ENCODE data around the gene RPL10. TPM values are rescaled to one million over a fixed set of nuclear protein-coding genes. Genes with fewer than 3 reads are reported as not detected.
"Not testable (repeated sequence)": the region's sequence is repeated elsewhere in the genome, so short reads cannot be mapped to it uniquely, and the experiment has no call there.

The RPL10 gene
- total RNA-seq, 1 experiment from 2014 or later: 4,201 TPM

GRCh38 chrX:154389812-154390747 is 8.1 kb upstream of the RPL10 start:
- H3K27ac ChIP-seq; DNase-seq (ENCODE audit: low read depth in 1 of 2, low spot score in 2 of 2); H3K4me1 ChIP-seq (replicated peaks); H3K9me3 ChIP-seq (replicated peaks); H3K36me3 ChIP-seq; H3K27me3 ChIP-seq (replicated peaks); H3K4me3 ChIP-seq: not testable (repeated sequence)

- H3K4me1 ChIP-seq (replicated peaks): peaks cover 16% of the 10 kb centered on the region
- H3K27me3 ChIP-seq (replicated peaks); H3K4me3 ChIP-seq; DNase-seq (ENCODE audit: low read depth in 1 of 2, low spot score in 2 of 2); H3K9me3 ChIP-seq (replicated peaks); H3K27ac ChIP-seq: not testable (repeated sequence)
- H3K36me3 ChIP-seq: peaks cover 31% of the 10 kb centered on the region
Measured at GRCh38 chrX:154396363-154396762, 1.8 kb upstream of the RPL10 start.

DNA sequence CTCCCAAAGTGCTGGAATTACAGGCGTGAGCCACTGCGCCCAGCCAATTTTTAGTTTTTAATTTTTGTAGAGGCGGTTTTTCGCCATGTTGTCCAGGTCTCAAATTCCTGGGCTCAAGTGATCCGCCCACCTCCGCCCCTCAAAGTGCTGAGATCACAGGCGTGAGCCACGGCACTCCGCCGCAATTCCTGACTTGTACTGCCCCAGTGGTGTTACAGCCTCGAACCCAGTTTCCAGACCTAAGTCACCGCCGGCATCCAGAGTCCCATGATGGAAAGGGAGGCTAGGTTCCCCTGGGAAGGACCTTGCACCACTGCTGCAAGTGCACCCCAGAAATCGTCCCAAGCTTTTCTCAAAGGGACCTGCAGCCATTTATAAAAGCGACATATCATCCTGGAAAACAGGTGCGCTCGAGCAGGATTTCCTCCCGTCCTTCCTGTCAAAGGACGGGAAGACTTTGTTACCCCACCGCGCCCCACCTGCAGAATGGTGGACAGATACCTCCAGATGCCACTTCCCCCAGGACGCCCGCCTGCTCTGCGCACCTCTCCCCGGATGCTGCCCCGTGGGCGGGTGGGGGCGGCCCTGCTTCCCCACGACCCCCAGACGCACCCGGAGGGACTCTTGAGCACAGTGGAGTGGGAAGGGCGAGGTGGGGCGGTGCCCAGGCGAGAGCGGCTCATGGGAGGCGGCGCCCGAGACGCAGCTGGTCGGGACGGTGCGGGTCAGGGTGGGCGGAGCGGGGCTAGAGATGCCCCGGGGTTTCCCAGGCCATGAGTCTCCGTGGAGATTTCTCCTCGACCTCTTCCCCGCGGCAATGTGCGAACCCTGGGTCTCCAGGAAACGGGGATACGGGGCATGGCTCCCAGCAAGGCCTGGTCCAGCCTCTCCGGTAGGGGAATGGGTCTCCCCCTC is 947 bp upstream of the RPL10 start:
- H3K27ac ChIP-seq: peak overlapping the region; percentile 97
- DNase-seq (ENCODE audit: low read depth in 1 of 2, low spot score in 2 of 2): peak in 1 of 2 experiments; percentile 71
- H3K9me3 ChIP-seq (replicated peaks): no peaks in the 10 kb centered on the region
- no peaks in the 10 kb centered on the region for H3K27me3 ChIP-seq (replicated peaks)
- H3K4me3 ChIP-seq: peak overlapping the region; percentile 58
- peaks cover 40% of the 10 kb centered on the region for H3K36me3 ChIP-seq
- peaks cover 16% of the 10 kb centered on the region for H3K4me1 ChIP-seq (replicated peaks)

DNA sequence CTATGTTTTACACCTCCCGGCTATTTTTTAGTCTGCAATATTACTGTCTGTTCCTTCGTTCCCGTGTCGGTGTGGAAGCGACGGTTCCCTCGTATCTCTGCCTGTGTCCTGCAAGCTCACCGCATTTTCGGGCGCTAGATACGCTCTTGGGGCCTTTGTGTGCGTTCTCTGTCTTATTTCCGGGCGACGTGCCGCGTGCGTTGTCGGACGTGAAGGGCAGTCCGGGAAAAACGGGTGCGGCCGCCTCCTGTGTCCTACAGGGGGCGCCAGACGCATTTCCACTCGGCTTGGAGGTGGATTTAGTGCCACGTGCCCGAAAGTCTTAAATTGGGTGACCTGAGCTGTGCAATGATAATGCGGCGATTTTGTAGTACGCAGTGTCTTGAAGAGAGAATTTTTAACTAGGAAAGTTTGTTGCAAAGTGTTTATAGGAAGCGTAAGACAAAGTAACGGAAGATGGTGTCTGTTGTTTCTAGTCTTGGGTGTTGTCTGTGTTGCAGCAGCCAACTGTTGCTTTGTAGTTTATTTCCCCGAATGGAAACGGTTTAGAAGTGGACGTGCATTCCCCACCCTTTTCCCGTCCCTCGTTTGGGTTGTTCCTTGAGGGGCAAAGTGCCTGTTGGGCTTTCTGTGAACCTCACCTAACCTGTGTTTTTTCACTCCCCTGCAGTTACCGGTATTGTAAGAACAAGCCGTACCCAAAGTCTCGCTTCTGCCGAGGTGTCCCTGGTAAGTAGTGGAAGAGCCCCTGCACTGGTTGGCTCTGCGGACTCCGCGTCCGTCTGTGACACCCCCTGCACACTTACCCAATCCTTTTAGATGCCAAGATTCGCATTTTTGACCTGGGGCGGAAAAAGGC is 720 bp downstream of the RPL10 start:
- Histone ChIP-seq H3K27ac (peak overlapping the region; percentile 97), H3K36me3 (peaks cover 41% of the 10 kb centered on the region), H3K9me3 (replicated peaks) (no peaks in the 10 kb centered on the region), H3K27me3 (replicated peaks) (no peaks in the 10 kb centered on the region), H3K4me3 (peak overlapping the region; percentile 58), H3K4me1 (replicated peaks) (peaks cover 16% of the 10 kb centered on the region)
- DNase-seq (ENCODE audit: low read depth in 1 of 2, low spot score in 2 of 2): peak; percentile 77 to 79

GRCh38 chrX:154399527-154400368 is 1.6 kb downstream of the RPL10 start:
- peak overlapping the region; percentile 58 for H3K4me3 ChIP-seq
- peak overlapping the region; percentile 97; the same call in 1 of the 2 replicates for H3K27ac ChIP-seq
- H3K36me3 ChIP-seq: peaks cover 41% of the 10 kb centered on the region
- H3K9me3 ChIP-seq (replicated peaks): no peaks in the 10 kb centered on the region
- DNase-seq (ENCODE audit: low read depth in 1 of 2, low spot score in 2 of 2): no peak
- no peaks in the 10 kb centered on the region for H3K27me3 ChIP-seq (replicated peaks)
- H3K4me1 ChIP-seq (replicated peaks): peaks cover 16% of the 10 kb centered on the region

DNA sequence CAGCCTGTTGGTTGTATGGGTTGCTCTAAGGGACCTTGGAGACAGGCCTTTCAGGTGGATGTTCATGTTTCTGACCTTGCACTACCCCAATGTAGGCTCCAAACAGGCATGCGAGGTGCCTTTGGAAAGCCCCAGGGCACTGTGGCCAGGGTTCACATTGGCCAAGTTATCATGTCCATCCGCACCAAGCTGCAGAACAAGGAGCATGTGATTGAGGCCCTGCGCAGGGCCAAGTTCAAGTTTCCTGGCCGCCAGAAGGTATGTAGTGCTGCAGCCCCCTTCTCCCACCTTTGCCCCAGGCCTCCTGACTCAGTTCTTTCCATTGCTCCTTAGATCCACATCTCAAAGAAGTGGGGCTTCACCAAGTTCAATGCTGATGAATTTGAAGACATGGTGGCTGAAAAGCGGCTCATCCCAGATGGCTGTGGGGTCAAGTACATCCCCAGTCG is 2.2 kb downstream of the RPL10 start:
- not testable (repeated sequence) for H3K9me3 ChIP-seq (replicated peaks); H3K27me3 ChIP-seq (replicated peaks); H3K27ac ChIP-seq; DNase-seq (ENCODE audit: low read depth in 1 of 2, low spot score in 2 of 2); H3K4me3 ChIP-seq
- Histone ChIP-seq H3K4me1 (replicated peaks) (peaks cover 16% of the 10 kb centered on the region), H3K36me3 (peaks cover 41% of the 10 kb centered on the region)

DNA sequence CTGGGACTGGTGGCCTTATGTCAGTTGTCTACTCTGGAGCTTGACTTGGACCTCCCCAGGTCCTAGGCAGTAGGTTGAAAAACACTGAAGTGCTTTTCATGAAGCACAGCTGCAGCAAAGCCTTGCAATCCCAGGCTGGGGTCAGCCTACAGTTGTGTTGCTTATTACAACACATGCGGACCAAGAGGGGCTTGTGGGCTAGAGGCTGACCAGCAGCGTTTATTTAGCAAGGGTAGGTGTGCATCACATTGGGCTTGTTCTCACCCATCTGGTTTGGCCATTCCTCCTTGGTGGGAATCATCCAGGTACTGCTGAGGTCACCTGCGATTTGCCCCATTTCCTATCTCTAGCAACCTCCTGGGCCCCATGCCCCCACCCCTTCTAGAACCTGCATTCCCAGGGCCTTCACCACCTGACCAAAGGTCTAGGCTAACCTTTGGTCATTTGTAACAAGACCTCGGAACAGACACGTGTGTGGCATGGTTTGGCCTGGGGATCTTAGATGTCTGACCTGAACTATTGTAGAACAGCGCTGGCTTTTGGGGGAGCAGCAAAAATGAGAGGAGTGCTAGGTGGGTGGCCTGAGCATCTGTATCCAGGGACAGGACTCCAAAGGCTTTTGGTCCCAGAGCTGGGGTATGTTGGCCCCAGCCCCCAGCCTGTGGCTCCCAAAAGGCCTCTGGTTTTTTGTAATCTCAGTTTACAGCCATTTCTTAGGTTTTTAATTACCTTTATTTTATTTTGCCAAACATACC is 3.0 kb downstream of the RPL10 start:
- Histone ChIP-seq H3K4me1 (replicated peaks) (peaks cover 16% of the 10 kb centered on the region), H3K36me3 (peaks cover 41% of the 10 kb centered on the region), H3K27me3 (replicated peaks) (no peaks in the 10 kb centered on the region), H3K9me3 (replicated peaks) (no peaks in the 10 kb centered on the region), H3K4me3 (no peak overlapping the region), H3K27ac (no peak overlapping the region)
- no peak for DNase-seq (ENCODE audit: low read depth in 1 of 2, low spot score in 2 of 2)

DNA sequence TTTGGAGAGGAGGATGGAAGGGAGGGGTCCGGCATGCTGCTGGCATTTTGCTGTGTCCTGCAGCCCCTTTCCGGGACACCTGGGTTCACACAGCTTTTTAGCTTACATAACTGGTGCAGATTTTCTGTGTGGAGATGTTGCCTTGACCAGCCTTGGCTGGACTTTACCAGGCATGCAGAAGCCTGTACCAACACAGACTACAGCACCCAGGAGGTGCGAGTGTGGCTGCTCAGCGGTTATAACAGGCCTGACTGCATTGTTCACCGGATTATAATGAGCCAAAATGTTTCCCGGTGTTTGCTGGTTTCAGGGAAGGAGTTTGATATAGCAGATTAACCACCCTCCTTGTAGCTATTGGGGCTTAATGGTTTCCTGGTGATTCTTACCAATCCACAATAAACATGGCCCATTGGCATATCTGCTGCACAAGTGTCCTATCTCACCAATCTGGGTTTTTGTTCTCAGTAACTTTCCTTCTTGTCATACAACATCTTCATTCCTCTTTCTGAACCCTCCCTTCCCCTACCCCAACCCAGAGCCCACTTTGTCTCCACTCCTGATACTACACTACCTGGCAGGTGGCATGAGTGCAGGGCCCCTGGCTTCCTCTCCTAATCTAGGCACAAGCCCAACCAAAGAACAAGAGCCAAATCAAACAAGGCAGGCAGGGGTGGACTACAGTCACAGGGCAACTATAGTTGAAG is 3.9 kb downstream of the RPL10 start:
- Histone ChIP-seq H3K9me3 (replicated peaks) (no peaks in the 10 kb centered on the region), H3K27me3 (replicated peaks) (no peaks in the 10 kb centered on the region), H3K27ac (no peak overlapping the region), H3K4me1 (replicated peaks) (peaks cover 16% of the 10 kb centered on the region), H3K4me3 (no peak overlapping the region), H3K36me3 (peaks cover 41% of the 10 kb centered on the region)
- no peak for DNase-seq (ENCODE audit: low read depth in 1 of 2, low spot score in 2 of 2)

DNA sequence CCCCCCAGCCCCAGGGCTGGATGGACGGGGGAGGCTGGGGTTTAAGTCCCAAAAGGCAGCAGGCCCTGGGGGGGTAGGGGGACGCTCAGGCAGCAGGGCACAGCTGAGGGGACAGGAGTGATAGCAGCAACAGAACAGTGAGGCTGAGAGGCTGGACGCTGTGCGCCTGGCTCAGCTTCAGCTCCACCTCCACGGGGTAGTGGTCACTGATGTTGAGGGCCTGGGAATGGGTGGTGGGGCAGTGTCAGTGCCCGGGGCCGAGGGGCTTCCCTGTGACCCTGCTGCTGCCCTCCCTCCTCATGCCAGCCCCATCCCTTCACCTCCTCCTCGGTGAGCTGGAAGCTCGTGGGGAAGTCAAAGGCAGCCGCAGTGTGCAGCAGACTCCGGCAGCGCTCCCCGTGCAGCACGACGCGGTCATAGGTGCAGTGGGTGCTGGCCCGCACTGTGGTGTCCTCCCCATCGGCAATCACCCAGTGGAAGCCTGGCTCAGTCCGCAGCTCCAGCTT is 4.5 kb downstream of the RPL10 start:
- Histone ChIP-seq H3K27me3 (replicated peaks) (no peaks in the 10 kb centered on the region), H3K36me3 (peaks cover 41% of the 10 kb centered on the region), H3K9me3 (replicated peaks) (no peaks in the 10 kb centered on the region), H3K27ac (no peak overlapping the region), H3K4me3 (no peak overlapping the region), H3K4me1 (replicated peaks) (peaks cover 10% of the 10 kb centered on the region)
- DNase-seq (ENCODE audit: low read depth in 1 of 2, low spot score in 2 of 2): no peak

- Histone ChIP-seq H3K27me3 (replicated peaks) (no peaks in the 10 kb centered on the region), H3K36me3 (peaks cover 41% of the 10 kb centered on the region), H3K4me3 (no peak overlapping the region), H3K9me3 (replicated peaks) (no peaks in the 10 kb centered on the region), H3K4me1 (replicated peaks) (peaks cover 8% of the 10 kb centered on the region), H3K27ac (no peak overlapping the region)
- DNase-seq (ENCODE audit: low read depth in 1 of 2, low spot score in 2 of 2): no peak
Measured at GRCh38 chrX:154403192-154403591, 5.0 kb downstream of the RPL10 start.

GRCh38 chrX:154403858-154404257 is 5.7 kb downstream of the RPL10 start:
- H3K4me3 ChIP-seq: no peak overlapping the region
- no peak for DNase-seq (ENCODE audit: low read depth in 1 of 2, low spot score in 2 of 2)
- no peak overlapping the region for H3K27ac ChIP-seq
- H3K9me3 ChIP-seq (replicated peaks): no peaks in the 10 kb centered on the region
- no peaks in the 10 kb centered on the region for H3K27me3 ChIP-seq (replicated peaks)
- peaks cover 14% of the 10 kb centered on the region for H3K4me1 ChIP-seq (replicated peaks)
- H3K36me3 ChIP-seq: peaks cover 35% of the 10 kb centered on the region
